Upper lobe of left lung (tissue), 4 donors: Measurements from ENCODE around the gene ADCY2.

ENCODE experiments used
- EP300 ChIP-seq, 4 donors: sonication (generic); formaldehyde crosslinking; IDR thresholded peaks; one replicate each; pipeline ENCODE4 v1.5.1; 2017; ENCODE audit warnings: antibody characterized with exemption in 4 of 4, control low read depth in 2 of 4
- POLR2A ChIP-seq, 4 donors: fragments of 450-650 bp; IDR thresholded peaks; one replicate each; pipeline ENCODE4 v1.5.1; 2016 to 2017; ENCODE audit warnings: antibody characterized with exemption in 4 of 4, mild to moderate bottlenecking in 2 of 4
- POLR2AphosphoS5 ChIP-seq, 2 donors: sonication (generic); formaldehyde crosslinking; IDR thresholded peaks; one replicate each; pipeline ENCODE4 v1.5.1; 2017; ENCODE audit warnings: antibody characterized with exemption in 2 of 2
- TF ChIP-seq, protein P1 (sequence below), 6 experiments: fragments of 450-650 bp in 4 of 6; fragments of 200-600 bp in 2 of 6; sonication (generic) in 2 of 6; IDR thresholded peaks; one replicate each; pipeline ENCODE4 v1.5.1; 2016 to 2019; ENCODE audit warnings: antibody characterized with exemption in 6 of 6

DNA sequence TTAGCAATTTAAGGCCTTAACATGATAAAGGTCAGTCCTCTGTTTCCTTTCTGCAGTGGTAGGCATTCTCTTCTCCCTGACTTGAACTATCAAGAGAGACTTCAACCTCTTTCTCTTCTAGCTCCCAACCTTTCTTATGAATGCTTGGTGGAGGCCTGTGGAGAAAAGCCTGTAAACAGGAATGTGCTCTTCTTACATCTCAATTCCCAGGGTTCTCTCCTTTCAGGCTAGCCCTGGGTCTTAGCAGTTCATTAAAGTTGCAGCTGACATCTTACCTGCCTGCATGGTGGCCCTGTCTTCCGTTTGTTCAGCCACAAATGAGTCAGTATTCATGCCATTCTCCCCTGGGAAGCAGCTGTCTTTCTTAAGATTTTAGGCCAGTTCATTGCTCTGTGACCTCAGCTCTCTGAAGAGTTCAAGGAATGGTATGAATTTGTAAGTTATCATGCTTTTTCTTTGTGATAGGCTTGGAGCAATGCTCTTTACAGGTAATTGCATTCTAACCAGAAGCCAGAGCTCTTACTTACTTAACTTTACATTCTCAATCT is 77.8 kb downstream of the ADCY2 start:
- TF ChIP-seq, protein P1, sequence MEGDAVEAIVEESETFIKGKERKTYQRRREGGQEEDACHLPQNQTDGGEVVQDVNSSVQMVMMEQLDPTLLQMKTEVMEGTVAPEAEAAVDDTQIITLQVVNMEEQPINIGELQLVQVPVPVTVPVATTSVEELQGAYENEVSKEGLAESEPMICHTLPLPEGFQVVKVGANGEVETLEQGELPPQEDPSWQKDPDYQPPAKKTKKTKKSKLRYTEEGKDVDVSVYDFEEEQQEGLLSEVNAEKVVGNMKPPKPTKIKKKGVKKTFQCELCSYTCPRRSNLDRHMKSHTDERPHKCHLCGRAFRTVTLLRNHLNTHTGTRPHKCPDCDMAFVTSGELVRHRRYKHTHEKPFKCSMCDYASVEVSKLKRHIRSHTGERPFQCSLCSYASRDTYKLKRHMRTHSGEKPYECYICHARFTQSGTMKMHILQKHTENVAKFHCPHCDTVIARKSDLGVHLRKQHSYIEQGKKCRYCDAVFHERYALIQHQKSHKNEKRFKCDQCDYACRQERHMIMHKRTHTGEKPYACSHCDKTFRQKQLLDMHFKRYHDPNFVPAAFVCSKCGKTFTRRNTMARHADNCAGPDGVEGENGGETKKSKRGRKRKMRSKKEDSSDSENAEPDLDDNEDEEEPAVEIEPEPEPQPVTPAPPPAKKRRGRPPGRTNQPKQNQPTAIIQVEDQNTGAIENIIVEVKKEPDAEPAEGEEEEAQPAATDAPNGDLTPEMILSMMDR (IDR thresholded peaks at IDR 0.05): no peak
- TF ChIP-seq POLR2AphosphoS5 (IDR thresholded peaks at IDR 0.05): no peak
- no peak for TF ChIP-seq POLR2A (IDR thresholded peaks at IDR 0.05)
- no peak for TF ChIP-seq EP300 (IDR thresholded peaks at IDR 0.05)
